ENCODE measurements around the gene PPFIBP1. TPM values are rescaled to one million over a fixed set of nuclear protein-coding genes. Genes with fewer than 3 reads are reported as not detected.

Gene PPFIBP1
- total RNA-seq, 2 donors from 2014 or later = 61.3 to 121 TPM

DNA sequence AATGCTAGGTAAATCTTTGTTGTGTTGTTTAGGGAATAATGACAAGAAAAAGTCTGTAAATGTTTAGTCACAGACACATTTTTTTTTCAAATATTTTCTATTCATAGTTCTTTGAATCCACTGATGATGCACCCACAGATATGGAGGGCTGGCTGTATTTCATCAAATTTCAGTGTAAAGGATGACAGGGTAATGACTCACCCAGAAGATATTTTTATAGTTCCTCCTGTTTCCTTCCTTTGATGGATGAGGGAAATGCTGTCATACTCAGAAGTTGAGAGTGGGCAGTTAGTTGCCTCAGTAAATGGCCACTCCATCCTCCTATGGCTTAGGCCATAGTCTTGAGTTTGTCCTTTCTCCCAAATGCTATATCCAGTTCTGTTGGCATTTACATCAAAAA is 95.3 kb downstream of the PPFIBP1 start:
- intact Hi-C loops (cut with DNase I) = loop anchor here (10.0 kb wide), 1 partner anchor 75 kb away; no protein-coding TSS in a partner anchor
- Histone ChIP-seq H3K36me3 (no peaks in the 10 kb centered on the region), H3K4me1 (replicated peaks) (no peaks in the 10 kb centered on the region), H3K27ac (no peak overlapping the region), H3K27me3 (replicated peaks; ENCODE audit: insufficient read depth) (no peaks in the 10 kb centered on the region), H3K4me3 (no peak overlapping the region), H3K9me3 (no peaks in the 10 kb centered on the region)
- no peak for DNase-seq (ENCODE audit: low spot score)
- TF ChIP-seq, protein P1, sequence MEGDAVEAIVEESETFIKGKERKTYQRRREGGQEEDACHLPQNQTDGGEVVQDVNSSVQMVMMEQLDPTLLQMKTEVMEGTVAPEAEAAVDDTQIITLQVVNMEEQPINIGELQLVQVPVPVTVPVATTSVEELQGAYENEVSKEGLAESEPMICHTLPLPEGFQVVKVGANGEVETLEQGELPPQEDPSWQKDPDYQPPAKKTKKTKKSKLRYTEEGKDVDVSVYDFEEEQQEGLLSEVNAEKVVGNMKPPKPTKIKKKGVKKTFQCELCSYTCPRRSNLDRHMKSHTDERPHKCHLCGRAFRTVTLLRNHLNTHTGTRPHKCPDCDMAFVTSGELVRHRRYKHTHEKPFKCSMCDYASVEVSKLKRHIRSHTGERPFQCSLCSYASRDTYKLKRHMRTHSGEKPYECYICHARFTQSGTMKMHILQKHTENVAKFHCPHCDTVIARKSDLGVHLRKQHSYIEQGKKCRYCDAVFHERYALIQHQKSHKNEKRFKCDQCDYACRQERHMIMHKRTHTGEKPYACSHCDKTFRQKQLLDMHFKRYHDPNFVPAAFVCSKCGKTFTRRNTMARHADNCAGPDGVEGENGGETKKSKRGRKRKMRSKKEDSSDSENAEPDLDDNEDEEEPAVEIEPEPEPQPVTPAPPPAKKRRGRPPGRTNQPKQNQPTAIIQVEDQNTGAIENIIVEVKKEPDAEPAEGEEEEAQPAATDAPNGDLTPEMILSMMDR (IDR thresholded peaks at IDR 0.05) = no peak
- peak; percentile 16 for TF ChIP-seq POLR2AphosphoS5 (IDR thresholded peaks at IDR 0.05)

DNA sequence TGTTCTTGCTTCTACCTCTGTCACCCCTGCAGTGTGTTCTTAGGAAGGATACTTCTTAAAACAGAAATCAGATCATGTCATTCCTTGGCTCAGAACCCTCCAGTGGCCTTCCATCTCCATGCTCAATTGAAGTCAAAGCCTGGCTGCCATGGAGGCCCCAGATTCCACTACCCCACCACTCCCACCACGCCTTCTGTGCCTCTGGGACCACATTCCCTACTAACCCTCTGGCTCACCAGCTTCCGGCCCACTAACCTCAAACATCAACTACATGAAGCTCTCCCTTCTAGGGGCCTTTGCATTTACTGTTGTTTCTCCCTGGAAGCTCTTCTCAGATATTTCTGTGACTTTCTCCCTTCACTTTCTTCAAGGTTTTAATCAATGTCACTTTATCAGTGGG is 96.1 kb downstream of the PPFIBP1 start:
- 100% methylated on average over 2 of the region's 2 CpGs for WGBS
- Histone ChIP-seq H3K27ac (no peak overlapping the region), H3K4me1 (replicated peaks) (no peaks in the 10 kb centered on the region), H3K9me3 (no peaks in the 10 kb centered on the region), H3K27me3 (replicated peaks; ENCODE audit: insufficient read depth) (no peaks in the 10 kb centered on the region), H3K4me3 (no peak overlapping the region), H3K36me3 (no peaks in the 10 kb centered on the region)
- DNase-seq (ENCODE audit: low spot score) = no peak
- intact Hi-C loops (cut with DNase I) = no loop called here
- TF ChIP-seq POLR2AphosphoS5 (IDR thresholded peaks at IDR 0.05) (no peak), POLR2A (IDR thresholded peaks at IDR 0.05) (no peak)
- TF ChIP-seq, protein P1 (IDR thresholded peaks at IDR 0.05) = no peak

DNA sequence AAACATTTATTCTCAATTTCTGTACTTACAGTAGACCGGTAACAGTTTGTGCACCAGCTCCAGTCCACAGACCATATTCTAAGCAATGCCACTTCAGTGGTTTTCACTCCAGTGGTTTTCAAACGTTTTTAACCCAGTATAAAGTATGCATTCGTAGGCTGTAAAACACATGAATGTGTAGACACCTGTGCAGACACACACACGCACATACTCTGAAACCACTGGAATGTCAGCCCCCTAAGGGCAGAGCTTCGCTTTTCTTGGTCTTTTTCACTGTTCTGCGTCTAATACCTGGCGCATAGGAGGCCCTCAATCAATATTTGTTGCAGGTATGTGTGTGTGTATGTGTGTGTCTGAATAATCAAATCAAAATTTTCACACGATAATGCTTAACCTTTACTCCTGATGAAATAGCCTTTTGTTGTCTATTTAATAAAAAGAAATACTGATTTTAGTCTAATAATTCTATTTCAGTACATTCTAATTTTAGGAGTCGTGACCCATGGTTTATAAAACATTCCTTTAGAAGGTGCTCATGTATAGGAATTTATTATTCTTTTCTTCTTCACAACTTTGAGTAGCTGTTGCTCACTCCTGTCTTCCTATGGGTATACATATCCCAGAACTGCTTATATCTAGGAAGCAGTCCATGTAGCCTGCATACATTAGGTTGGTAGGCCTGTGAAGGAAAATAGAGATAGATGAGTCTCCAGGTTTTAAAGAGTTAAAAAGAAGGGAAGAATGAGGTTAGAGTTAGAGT is 98.6 kb downstream of the PPFIBP1 start:
- Histone ChIP-seq H3K4me3 (no peak overlapping the region), H3K27me3 (replicated peaks; ENCODE audit: insufficient read depth) (no peaks in the 10 kb centered on the region), H3K36me3 (no peaks in the 10 kb centered on the region), H3K27ac (no peak overlapping the region), H3K4me1 (replicated peaks) (no peaks in the 10 kb centered on the region), H3K9me3 (no peaks in the 10 kb centered on the region)
- TF ChIP-seq POLR2AphosphoS5 (IDR thresholded peaks at IDR 0.05) = no peak
- TF ChIP-seq, protein P1 (IDR thresholded peaks at IDR 0.05) = no peak
- no peak for TF ChIP-seq POLR2A (IDR thresholded peaks at IDR 0.05)
- WGBS = 80% methylated on average over 9 of the region's 9 CpGs
- DNase-seq (ENCODE audit: low spot score) = no peak
- intact Hi-C loops (cut with DNase I) = no loop called here

DNA sequence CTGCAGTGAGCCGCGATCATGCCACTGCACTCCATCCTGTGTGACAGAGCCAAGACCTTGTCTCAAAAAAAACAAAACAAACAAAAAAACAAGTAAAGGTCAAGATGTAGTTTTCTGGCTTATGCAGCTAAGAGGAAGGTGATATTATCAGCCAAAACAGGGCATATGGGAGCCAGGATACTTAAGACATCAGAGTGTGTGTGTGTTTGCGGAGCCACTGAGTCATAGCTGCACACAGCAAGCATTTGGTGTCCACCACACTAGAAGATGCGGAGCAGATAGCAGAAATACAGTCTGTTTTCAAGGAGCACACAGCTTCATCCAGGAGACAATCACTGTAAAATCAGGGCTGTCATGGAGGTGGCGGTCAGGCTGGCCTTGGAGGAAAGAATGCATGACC is 99.6 kb downstream of the PPFIBP1 start:
- H3K4me3 ChIP-seq = no peak overlapping the region
- H3K9me3 ChIP-seq = no peaks in the 10 kb centered on the region
- no peak for DNase-seq (ENCODE audit: low spot score)
- no peaks in the 10 kb centered on the region for H3K4me1 ChIP-seq (replicated peaks)
- TF ChIP-seq, protein P1 (IDR thresholded peaks at IDR 0.05) = no peak
- TF ChIP-seq POLR2AphosphoS5 (IDR thresholded peaks at IDR 0.05) = no peak
- TF ChIP-seq POLR2A (IDR thresholded peaks at IDR 0.05) = no peak
- H3K27me3 ChIP-seq (replicated peaks; ENCODE audit: insufficient read depth) = no peaks in the 10 kb centered on the region
- H3K27ac ChIP-seq = no peak overlapping the region
- intact Hi-C loops (cut with DNase I) = no loop called here
- WGBS = 92% methylated on average over 5 of the region's 5 CpGs
- H3K36me3 ChIP-seq = no peaks in the 10 kb centered on the region

DNA sequence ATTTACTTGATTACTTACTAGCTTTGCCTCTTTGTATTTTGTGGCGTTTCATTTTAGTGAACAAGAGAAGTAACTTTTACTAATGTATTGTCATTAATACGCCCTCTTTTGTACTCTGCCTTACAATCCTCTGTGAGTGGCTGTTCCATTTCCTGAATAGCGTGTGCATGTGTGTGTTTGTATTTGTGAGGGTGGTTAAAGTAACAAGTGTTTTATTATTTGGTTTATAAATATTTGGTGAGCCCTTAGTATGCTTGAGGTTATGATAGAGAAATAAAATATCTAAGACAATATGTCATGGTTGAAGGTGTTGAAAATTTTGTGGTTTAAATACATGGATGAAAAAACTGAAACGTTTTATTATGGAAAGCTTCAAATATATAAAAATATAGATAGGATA is 100.6 kb downstream of the PPFIBP1 start:
- no peak overlapping the region for H3K27ac ChIP-seq

More for the DNA sequence above, 100.6 kb downstream of the PPFIBP1 start:
- H3K27me3 ChIP-seq (replicated peaks; ENCODE audit: insufficient read depth) = no peaks in the 10 kb centered on the region
- H3K36me3 ChIP-seq = no peaks in the 10 kb centered on the region
- no peaks in the 10 kb centered on the region for H3K9me3 ChIP-seq
- H3K4me1 ChIP-seq (replicated peaks) = no peaks in the 10 kb centered on the region
- intact Hi-C loops (cut with DNase I) = no loop called here
- no peak for DNase-seq (ENCODE audit: low spot score)
- H3K4me3 ChIP-seq = no peak overlapping the region
- TF ChIP-seq POLR2A (IDR thresholded peaks at IDR 0.05) (no peak), POLR2AphosphoS5 (IDR thresholded peaks at IDR 0.05) (no peak)
- TF ChIP-seq, protein P1 (IDR thresholded peaks at IDR 0.05) = no peak
- 58% methylated on average over 4 of the region's 4 CpGs for WGBS

Measured in prostate gland (tissue), 2 donors.